ENCODE results near the gene FHAD1. TPM values are rescaled to one million over a fixed set of nuclear protein-coding genes. Genes with fewer than 3 reads are reported as not detected.
"Not testable (repeated sequence)": the region's sequence is repeated elsewhere in the genome, so short reads cannot be mapped to it uniquely, and the experiment has no call there.

The FHAD1 gene
- total RNA-seq, 1 donor from 2014 or later: 3.1 TPM

GRCh38 chr1:15417059-15417934 lies 170.3 kb downstream of the FHAD1 start:
- DNase-seq (ENCODE audit: low spot score): no peak

GRCh38 chr1:15418806-15419515 lies 171.9 kb downstream of the FHAD1 start:
- DNase-seq (ENCODE audit: low spot score) (no peak), ATAC-seq (no peak)
- intact Hi-C loops (cut with DNase I): no loop called here

More at GRCh38 chr1:15417059-15417934, 170.3 kb downstream of the FHAD1 start:
- peak; percentile 38 for ATAC-seq
- intact Hi-C loops (cut with DNase I): no loop called here

DNA sequence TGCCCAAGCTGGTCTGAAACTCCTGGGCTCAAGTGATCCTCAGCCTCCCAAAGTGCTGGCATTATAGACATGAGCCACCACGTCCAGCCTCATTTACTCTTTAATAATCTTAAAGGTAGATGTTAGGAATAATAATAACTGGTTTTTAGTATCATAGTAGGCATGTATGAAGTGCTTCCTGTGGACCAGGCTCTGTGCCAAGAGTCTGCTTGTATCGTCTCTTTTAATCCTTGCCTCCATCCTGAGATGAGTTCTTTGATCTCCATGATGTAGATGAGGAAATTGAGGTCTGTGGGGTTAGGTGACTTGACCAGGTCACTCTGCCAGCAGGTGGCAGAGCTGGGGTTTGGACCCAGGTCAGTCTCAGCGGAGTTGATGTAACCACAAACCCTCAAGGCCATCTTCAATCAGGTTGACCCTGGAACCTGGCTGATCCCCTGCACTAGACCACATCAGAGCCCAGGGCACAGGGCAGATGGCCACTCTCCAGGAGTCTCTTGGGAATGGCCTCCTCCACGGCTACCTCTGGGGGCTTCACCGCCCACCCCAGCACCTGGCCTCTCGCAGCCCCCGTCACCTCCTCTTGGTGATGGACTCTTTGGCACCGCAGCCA lies 173.9 kb downstream of the FHAD1 start:
- intact Hi-C loops (cut with DNase I): no loop called here
- no peak for DNase-seq (ENCODE audit: low spot score)
- no peak for ATAC-seq

GRCh38 chr1:15422871-15423270 lies 175.8 kb downstream of the FHAD1 start:
- DNase-seq (ENCODE audit: low spot score) (no peak), ATAC-seq (no peak)
- intact Hi-C loops (cut with DNase I): no loop called here

- ATAC-seq (no peak), DNase-seq (ENCODE audit: low spot score) (no peak)
- intact Hi-C loops (cut with DNase I): no loop called here
Measured at GRCh38 chr1:15423355-15424077, 176.5 kb downstream of the FHAD1 start.

DNA sequence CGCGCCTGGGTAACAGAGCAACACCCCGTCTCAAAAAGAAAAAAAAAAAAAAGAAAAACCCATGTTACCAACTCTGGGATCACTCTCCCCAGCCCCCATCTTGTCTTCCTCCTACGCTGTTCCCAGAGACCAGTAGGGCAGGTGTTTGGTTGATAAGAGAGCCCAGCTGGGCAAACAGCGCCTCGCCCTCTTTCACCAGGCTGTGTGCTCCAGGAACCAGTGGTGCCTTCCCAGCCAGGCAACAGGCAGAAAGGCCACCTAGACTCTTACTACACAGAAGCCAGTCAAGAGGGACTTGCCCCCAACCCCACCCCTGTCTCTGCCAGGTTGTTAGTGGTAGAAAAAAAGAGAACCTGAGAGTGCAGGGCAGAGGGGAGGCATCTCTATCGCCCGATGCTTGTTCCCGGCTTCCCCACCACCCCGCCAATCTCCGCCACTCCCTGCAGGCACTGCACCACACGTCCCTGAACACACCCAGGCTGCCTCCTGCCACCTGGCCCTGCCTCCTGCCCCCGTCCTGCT lies 177.2 kb downstream of the FHAD1 start:
- ATAC-seq: no peak
- DNase-seq (ENCODE audit: low spot score): no peak
- intact Hi-C loops (cut with DNase I): no loop called here

GRCh38 chr1:15424981-15425380 lies 178.0 kb downstream of the FHAD1 start:
- DNase-seq (ENCODE audit: low spot score): no peak
- no peak for ATAC-seq
- intact Hi-C loops (cut with DNase I): no loop called here

DNA sequence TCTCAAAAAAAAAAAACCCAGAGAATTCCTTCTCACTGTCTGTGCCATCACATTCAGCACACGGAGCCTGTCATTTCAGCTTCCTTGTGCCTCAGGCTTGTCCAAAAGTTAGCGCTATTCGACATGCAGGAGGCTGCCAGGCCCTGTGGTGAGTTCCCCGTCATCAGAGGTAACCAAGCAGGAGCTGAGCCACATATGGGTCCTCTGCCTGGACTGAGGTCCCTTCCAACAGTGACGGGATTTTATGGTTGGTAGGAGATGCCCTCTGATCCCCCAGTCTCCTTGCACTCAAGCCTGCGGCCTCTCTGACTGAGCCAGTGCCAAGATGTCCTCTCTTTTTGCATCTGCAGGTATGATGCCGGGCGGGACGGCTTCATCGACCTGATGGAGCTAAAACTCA lies 178.5 kb downstream of the FHAD1 start:
- no peak for DNase-seq (ENCODE audit: low spot score)
- intact Hi-C loops (cut with DNase I): no loop called here
- no peak for ATAC-seq

- ATAC-seq (no peak), DNase-seq (ENCODE audit: low spot score) (no peak)
- intact Hi-C loops (cut with DNase I): no loop called here
Measured at GRCh38 chr1:15425958-15426357, 178.9 kb downstream of the FHAD1 start.

GRCh38 chr1:15426492-15427279 lies 179.7 kb downstream of the FHAD1 start:
- DNase-seq (ENCODE audit: low spot score): peak; percentile 72

GRCh38 chr1:15427280-15427666 lies 180.2 kb downstream of the FHAD1 start:
- intact Hi-C loops (cut with DNase I): no loop called here
- DNase-seq (ENCODE audit: low spot score): no peak
- peak; percentile 11 for ATAC-seq

More at GRCh38 chr1:15426492-15427279, 179.7 kb downstream of the FHAD1 start:
- intact Hi-C loops (cut with DNase I): no loop called here
- peak; percentile 78 for ATAC-seq

DNA sequence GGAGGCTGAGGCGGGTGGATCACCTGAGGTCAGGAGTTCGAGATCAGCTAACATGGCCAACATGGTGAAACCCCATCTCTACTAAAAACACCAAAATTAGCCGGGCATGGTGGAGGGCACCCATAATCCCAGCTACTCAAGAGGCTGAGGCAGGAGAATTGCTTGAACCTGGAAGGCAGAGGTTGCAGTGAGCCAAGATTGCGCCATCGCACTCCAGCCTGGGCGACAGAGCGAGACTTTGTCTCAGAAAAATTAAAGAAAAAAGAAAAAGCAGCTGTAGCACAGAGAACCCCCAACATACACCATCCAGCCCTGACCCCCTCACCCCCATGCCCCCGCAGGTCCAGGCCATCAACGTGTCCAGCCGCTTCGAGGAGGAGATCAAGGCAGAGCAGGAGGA lies 181.2 kb downstream of the FHAD1 start:
- ATAC-seq; DNase-seq (ENCODE audit: low spot score); intact Hi-C loops (cut with DNase I): not testable (repeated sequence)

DNA sequence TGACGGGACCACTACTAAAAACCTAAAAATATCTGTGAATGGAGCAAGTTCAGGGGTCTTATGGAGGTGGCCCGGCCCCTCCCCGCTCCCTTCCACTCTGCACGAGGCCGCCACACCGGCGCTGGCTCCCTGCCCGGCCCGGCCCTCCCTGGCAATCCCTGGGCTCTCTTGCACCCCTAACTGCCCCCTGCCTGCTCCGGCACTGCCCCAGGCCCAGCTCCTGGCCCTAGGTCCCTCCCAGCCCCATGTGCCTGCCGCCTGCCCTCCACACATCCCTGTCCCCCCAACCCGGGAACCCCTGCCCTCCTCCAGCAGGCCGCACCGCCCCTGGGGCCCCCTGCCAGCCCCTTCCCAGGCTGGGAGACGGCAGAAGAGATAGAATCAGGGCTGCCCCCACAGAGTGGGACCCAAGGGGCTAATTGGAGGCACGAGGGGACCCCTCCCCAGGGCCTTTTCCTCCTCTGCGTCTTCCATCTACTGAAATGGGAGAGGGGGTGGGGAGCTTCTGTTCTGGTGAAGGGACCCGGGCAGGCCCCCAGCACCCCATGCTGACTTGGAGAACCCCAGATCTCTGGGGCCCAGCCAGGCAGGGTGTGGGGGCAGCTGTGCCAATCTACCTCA lies 181.9 kb downstream of the FHAD1 start:
- ATAC-seq (no peak), DNase-seq (ENCODE audit: low spot score) (no peak)
- intact Hi-C loops (cut with DNase I): no loop called here

GRCh38 chr1:15429701-15430149 lies 182.7 kb downstream of the FHAD1 start:
- intact Hi-C loops (cut with DNase I): loop anchor here (5.0 kb wide), 1 partner anchor 107 kb away; no protein-coding TSS in a partner anchor
- DNase-seq (ENCODE audit: low spot score): no peak
- ATAC-seq: no peak

DNA sequence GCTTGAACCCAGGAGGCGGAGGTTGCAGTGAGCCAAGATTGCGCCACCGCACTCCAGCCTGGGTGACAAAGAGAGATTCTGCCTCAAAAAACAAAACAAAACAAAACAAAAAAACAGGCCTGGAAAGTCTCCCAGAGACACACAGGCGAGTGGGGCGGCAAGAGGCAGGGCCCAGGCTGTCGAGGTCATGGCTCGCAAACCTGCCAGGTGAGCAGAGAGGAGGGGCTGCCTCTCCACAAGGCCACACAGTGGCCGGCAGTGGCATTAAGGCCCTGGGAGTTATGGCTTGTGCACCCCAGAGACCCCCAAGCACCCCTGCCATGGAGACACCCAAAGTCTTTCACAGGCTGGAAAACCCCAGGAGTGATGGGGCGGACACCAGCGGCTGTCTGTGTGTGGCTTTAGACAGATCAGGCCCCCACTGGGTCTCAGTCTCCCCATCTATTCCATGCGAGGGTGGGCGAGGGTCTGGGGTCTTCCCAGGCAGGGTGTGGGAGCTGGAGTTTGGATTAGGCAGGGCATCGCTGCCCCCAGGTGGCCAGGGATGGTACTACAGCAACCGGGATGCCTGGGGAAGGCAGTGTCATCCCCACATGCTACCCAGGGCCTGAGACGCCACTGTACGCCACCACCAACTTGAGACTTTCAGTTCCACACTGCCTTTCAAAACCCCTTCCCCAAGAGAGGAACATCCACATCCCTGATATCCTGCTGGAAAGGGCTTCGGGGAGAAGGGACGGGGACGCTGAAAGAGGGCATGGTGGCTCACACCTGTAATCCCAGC lies 184.0 kb downstream of the FHAD1 start:
- ATAC-seq (peak; percentile 60), DNase-seq (ENCODE audit: low spot score) (peak; percentile 87)
- intact Hi-C loops (cut with DNase I): loop anchor here (5.0 kb wide), 1 partner anchor 109 kb away; no protein-coding TSS in a partner anchor

GRCh38 chr1:15431571-15431948 lies 184.5 kb downstream of the FHAD1 start:
- DNase-seq (ENCODE audit: low spot score) (no peak), ATAC-seq (no peak)
- intact Hi-C loops (cut with DNase I): loop anchor here (5.0 kb wide), 1 partner anchor 109 kb away; no protein-coding TSS in a partner anchor

- intact Hi-C loops (cut with DNase I): loop anchor here (5.0 kb wide), 1 partner anchor 110 kb away; no protein-coding TSS in a partner anchor
- no peak for ATAC-seq
Measured at GRCh38 chr1:15432324-15432723, 185.3 kb downstream of the FHAD1 start.

More at GRCh38 chr1:15432324-15432723, 185.3 kb downstream of the FHAD1 start:
- DNase-seq (ENCODE audit: low spot score): no peak
